Measurements from ENCODE around the gene SOS1. TPM values are rescaled to one million over a fixed set of nuclear protein-coding genes. Genes with fewer than 3 reads are reported as not detected.

Gene SOS1
- total and polyA plus RNA-seq, 2 donors (not counting 1 experiment from before 2014, with no cell fraction given) = 18.2 to 58.1 TPM

DNA sequence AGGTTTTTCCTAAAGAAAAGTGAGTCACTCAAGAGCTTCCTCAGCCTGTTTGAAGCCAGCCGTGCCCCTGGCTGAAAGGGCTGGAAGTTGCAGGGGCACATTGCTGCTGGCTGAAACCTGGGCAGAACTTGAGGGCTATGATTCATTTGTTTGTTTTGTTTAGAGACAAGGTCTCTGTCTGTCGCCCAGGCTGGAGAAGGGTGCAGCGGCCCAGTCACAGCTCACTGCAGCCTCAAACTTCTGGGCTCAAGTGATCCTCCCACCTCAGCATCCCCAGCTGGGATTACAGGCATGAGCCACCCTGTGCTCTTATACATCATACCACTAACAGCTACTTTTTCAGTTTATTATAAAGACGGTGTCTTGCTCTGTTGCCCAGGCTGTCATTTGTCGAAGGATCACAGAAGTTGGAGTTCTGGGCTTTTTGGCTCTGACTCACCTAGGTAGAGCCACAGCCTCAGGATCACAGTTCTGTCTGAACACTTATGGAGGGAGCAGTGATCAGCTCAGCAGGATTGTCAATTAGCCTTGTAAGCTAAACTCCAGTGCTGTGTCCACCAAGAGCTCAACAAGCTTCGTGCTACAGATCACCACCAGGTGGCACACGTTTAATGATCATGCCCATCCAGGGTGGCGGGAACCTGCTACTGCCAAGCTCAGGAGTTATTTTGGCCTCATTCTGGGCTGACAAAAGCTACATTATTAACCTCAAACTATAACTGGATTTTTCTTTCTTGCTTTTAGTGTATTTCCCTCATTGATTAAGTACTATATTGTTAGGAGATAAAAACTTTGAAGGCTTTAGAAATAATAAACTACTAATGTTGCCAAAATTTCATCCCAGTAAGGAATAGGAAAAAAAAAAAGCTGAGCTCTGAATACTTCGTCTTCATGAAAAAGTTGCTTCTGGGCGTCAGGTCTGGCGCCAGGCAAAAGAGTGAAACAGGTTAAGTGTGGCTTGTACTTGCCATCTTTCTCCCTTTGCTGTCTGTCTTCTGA is 173.3 kb downstream of the SOS1 start:
- Histone ChIP-seq H3K9me3 (ENCODE audit: control extremely low read depth in 1 of 3, control insufficient read depth in 2 of 3, insufficient read depth in 1 of 3, low read length in 2 of 3) (no peaks in the 10 kb centered on the region), H3K36me3 (replicated peaks in 1 of 2; ENCODE audit: control extremely low read depth in 1 of 2, control insufficient read depth in 1 of 2, extremely low read depth in 1 of 2, insufficient read depth in 2 of 2, low read length in 1 of 2) (no peaks in the 10 kb centered on the region), H3K4me2 (replicated peaks; ENCODE audit: low read depth, low read length, poor library complexity, severe bottlenecking) (no peak overlapping the region), H3K79me2 (ENCODE audit: control insufficient read depth, insufficient read depth, low read length) (no peaks in the 10 kb centered on the region), H3K4me1 (ENCODE audit: control insufficient read depth in 2 of 2, insufficient read depth in 2 of 2, low read length in 2 of 2) (no peaks in the 10 kb centered on the region), H3K4me3 (ENCODE audit: control extremely low read depth in 1 of 5, extremely low read depth in 1 of 5, insufficient read depth in 1 of 5, low read depth in 2 of 5, low read length in 4 of 5) (no peak overlapping the region), H3K27me3 (replicated peaks in 1 of 4; ENCODE audit: control extremely low read depth in 1 of 4, control insufficient read depth in 3 of 4, insufficient read depth in 4 of 4, low read length in 3 of 4) (no peaks in the 10 kb centered on the region), H4K20me1 (ENCODE audit: control insufficient read depth, insufficient read depth, low read length, poor library complexity, severe bottlenecking) (no peaks in the 10 kb centered on the region), H3K27ac (ENCODE audit: low read length in 2 of 2) (no peak overlapping the region), H2AFZ (ENCODE audit: insufficient read depth, low read depth, low read length, poor library complexity, severe bottlenecking) (no peak overlapping the region), H3K9ac (ENCODE audit: low read length) (no peak overlapping the region)
- Mint-ChIP-seq H3K27me3 (no peaks in the 10 kb centered on the region), H3K9me3 (ENCODE audit: insufficient read depth) (no peaks in the 10 kb centered on the region), H3K4me3 (no peak overlapping the region), H3K4me1 (no peaks in the 10 kb centered on the region), H3K27ac (no peak overlapping the region)
- TF ChIP-seq, protein P1, sequence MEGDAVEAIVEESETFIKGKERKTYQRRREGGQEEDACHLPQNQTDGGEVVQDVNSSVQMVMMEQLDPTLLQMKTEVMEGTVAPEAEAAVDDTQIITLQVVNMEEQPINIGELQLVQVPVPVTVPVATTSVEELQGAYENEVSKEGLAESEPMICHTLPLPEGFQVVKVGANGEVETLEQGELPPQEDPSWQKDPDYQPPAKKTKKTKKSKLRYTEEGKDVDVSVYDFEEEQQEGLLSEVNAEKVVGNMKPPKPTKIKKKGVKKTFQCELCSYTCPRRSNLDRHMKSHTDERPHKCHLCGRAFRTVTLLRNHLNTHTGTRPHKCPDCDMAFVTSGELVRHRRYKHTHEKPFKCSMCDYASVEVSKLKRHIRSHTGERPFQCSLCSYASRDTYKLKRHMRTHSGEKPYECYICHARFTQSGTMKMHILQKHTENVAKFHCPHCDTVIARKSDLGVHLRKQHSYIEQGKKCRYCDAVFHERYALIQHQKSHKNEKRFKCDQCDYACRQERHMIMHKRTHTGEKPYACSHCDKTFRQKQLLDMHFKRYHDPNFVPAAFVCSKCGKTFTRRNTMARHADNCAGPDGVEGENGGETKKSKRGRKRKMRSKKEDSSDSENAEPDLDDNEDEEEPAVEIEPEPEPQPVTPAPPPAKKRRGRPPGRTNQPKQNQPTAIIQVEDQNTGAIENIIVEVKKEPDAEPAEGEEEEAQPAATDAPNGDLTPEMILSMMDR (IDR thresholded peaks at IDR 0.05) = peak; percentile 77
- TF ChIP-seq EZH2 (IDR thresholded peaks at IDR 0.05; ENCODE audit: borderline replicate concordance, insufficient read depth, low read depth, low read length, poor library complexity, severe bottlenecking) = no peak
- DNase-seq (peak; percentile 65), ATAC-seq (ENCODE audit: low read depth) (peak; percentile 57)
- POLR2A ChIA-PET = interaction anchor here (0.7 kb wide), 1 partner anchor 142 kb away, joined by 4 read pairs; no protein-coding TSS in a partner anchor
- WGBS (ENCODE audit: insufficient coverage) = 65% methylated on average over 9 of the region's 11 CpGs
- intact Hi-C loops (cut with micrococcal nuclease) = loop anchor here (2.0 kb wide), 1 partner anchor 111 kb away; no protein-coding TSS in a partner anchor
- CTCF ChIA-PET = interaction anchor here (0.6 to 6.1 kb wide), 37 partner anchors 9 to 813 kb away, joined by 3 to 201 read pairs (median 4); partner anchors contain the start of gene SOS1

DNA sequence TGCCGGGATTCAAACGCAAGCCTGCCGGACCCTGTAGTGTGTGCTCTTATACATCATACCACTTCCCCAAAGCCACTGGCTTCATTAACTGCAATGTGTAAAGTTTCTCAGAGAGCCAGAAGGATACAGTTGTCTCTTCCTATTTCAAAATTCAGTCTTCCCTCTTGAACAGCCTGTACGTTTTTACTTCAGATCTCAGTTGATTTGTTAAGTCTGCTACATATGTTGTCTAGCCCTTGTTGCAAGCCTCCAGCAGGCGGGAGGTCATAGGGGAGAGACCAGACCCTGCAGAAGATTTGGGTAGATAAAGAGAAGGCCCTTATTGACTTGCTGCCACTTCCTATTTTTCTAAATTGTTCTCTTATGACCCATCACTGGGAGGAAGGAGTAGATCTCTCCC is 174.9 kb downstream of the SOS1 start:
- CTCF ChIA-PET = interaction anchor here (0.9 to 6.1 kb wide), 10 partner anchors 10 to 436 kb away, joined by 3 to 201 read pairs (median 7); no protein-coding TSS in a partner anchor
- H3K9me3 ChIP-seq (ENCODE audit: control extremely low read depth in 1 of 3, control insufficient read depth in 2 of 3, insufficient read depth in 1 of 3, low read length in 2 of 3) = no peaks in the 10 kb centered on the region
- H3K36me3 ChIP-seq (replicated peaks in 1 of 2; ENCODE audit: control extremely low read depth in 1 of 2, control insufficient read depth in 1 of 2, extremely low read depth in 1 of 2, insufficient read depth in 2 of 2, low read length in 1 of 2) = no peaks in the 10 kb centered on the region
- H3K9ac ChIP-seq (ENCODE audit: low read length) = no peak overlapping the region
- WGBS (ENCODE audit: insufficient coverage) = 74% methylated on average over 3 of the region's 5 CpGs
- Mint-ChIP-seq H3K9me3 (ENCODE audit: insufficient read depth) (no peaks in the 10 kb centered on the region), H3K4me3 (no peak overlapping the region), H3K27ac (no peak overlapping the region), H3K4me1 (no peaks in the 10 kb centered on the region), H3K27me3 (no peaks in the 10 kb centered on the region)
- no peak overlapping the region for H3K27ac ChIP-seq (ENCODE audit: low read length in 2 of 2)
- H3K79me2 ChIP-seq (ENCODE audit: control insufficient read depth, insufficient read depth, low read length) = no peaks in the 10 kb centered on the region
- POLR2A ChIA-PET = no interaction called here
- no peak overlapping the region for H3K4me3 ChIP-seq (ENCODE audit: control extremely low read depth in 1 of 5, extremely low read depth in 1 of 5, insufficient read depth in 1 of 5, low read depth in 2 of 5, low read length in 4 of 5)
- no peak overlapping the region for H3K4me2 ChIP-seq (replicated peaks; ENCODE audit: low read depth, low read length, poor library complexity, severe bottlenecking)
- intact Hi-C loops (cut with micrococcal nuclease) = loop anchor here (2.0 kb wide), 1 partner anchor 113 kb away; no protein-coding TSS in a partner anchor
- DNase-seq (no peak), ATAC-seq (ENCODE audit: low read depth) (no peak)
- no peaks in the 10 kb centered on the region for H3K4me1 ChIP-seq (ENCODE audit: control insufficient read depth in 2 of 2, insufficient read depth in 2 of 2, low read length in 2 of 2)
- no peaks in the 10 kb centered on the region for H3K27me3 ChIP-seq (replicated peaks in 1 of 4; ENCODE audit: control extremely low read depth in 1 of 4, control insufficient read depth in 3 of 4, insufficient read depth in 4 of 4, low read length in 3 of 4)
- H2AFZ ChIP-seq (ENCODE audit: insufficient read depth, low read depth, low read length, poor library complexity, severe bottlenecking) = peak overlapping the region; percentile 27
- no peaks in the 10 kb centered on the region for H4K20me1 ChIP-seq (ENCODE audit: control insufficient read depth, insufficient read depth, low read length, poor library complexity, severe bottlenecking)
- TF ChIP-seq EZH2 (IDR thresholded peaks at IDR 0.05; ENCODE audit: borderline replicate concordance, insufficient read depth, low read depth, low read length, poor library complexity, severe bottlenecking) = no peak
- TF ChIP-seq, protein P1 (IDR thresholded peaks at IDR 0.05) = no peak

All from B cell (primary cell).